NOMO-1 treated with DMSO at 0.1 percent for 48 hours (cell line): ENCODE data around the gene GSE1.

Experiments
- DNase-seq: peaks from one replicate; lab custom pipeline; 2025; ENCODE audit not compliant: unreplicated experiment; lab: John Stamatoyannopoulos, UW

GSE1 gene

GRCh38 chr16:85605051-85605911 lies 7.8 kb upstream of the GSE1 start:
- no peak for DNase-seq

DNA sequence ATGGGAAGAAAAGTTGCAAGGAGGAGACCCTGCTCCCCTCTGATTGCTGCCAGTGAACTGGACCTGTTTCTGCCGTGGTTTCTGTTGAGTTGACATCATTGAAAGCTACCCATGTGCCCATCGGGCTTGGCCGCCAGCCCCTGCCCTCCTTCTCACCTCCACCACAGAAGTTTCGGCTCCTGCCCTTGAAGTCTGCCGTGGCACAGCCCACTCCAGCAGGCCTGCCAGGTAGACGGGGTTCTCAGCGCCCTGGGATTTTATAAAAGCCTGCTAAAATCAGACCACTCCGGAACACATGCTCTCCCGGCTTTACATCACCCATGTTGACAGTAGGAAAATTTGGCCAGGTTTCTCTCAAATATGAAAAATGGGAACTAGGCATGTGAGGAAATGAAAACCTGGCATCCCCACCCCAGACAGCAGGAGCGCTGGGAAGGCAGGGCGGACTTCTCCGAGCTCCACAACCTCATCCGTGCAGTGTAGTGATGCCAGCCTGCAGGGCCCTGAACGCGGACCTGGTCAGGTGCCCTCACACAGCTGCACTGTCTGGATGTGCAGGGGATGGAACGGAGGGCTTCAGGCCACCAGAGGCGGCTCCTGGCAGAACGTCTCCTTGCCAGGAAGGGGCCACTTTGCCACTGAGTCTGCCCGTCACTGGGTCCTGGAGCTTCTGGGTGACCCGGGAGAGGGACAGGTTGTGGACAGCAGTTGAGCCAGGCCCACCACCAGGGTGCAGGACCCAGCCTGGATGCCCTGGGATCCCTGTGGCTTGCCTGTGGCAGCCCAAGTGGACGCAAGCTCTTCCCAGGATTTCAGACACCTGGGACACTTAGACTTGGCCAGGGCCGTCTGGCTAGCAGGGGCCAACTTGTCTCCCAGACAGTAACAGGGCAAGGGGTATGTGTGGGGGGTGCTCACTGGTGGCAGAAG lies 6.9 kb upstream of the GSE1 start:
- no peak for DNase-seq

- no peak for DNase-seq
These were observed 6.2 kb upstream of the GSE1 start for GRCh38 chr16:85606904-85607303.

DNA sequence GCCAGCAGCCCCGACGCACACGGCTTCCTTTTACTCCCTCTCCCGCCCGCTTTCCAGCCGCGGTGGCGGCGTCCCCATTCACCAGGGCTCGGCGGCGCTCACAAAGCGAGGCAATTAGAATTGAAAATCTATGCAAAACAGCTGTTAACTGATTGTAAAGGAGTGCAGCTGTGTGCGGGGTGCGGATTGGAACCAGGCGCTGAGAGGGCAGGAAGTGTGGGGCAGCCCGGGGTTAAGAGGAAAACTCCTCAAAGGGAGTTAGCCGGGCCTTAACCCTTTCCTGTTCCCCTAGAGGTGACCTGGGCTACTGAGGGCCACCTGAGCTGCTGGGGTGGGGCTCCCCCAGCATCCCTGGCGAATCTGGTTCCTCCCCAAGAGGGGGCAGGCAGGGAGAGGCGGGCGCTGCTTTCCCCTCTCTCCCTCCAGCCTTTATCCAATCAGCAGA lies 5.8 kb upstream of the GSE1 start:
- DNase-seq, result no peak

GRCh38 chr16:85607796-85608514 lies 5.2 kb upstream of the GSE1 start:
- no peak for DNase-seq

DNA sequence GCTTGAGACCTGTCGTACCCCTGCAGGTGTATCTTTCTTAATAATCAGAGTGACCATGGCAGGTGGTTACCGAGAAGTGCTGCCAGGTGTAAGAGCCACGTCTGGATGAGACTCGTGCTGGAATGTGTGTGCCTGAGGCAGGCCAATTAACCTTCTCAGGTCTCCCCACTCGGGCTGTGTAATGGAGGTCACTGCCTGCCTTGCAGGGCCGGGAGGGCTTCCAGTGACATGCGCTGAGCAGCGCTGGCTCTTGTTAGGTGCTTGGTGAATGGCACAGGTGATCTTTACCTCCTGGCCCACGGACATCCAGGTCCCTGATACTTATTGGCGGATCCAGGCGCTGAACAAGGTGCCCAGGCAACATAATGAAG lies 4.6 kb upstream of the GSE1 start:
- no peak for DNase-seq

GRCh38 chr16:85608887-85609286 lies 4.2 kb upstream of the GSE1 start:
- no peak for DNase-seq

DNA sequence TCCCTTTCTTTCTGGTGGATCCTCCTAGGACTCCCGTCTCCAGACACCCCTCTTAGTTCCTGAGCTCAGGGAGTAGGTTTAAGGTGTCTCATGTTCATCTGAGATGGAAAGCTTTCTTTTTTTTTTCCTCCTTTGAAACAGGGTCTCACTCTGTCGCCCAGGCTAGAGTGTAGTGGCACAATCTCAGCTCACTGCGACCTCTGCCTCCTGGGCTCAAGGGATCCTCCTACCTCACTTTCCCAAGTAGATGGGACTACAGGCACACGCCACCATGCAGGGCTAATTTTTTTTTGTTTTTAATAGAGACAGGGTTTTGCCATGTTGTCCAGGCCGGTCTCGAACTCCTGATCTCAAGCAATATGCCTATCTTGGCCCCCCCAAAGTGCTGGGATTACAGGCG lies 3.6 kb upstream of the GSE1 start:
- DNase-seq, result no peak

DNA sequence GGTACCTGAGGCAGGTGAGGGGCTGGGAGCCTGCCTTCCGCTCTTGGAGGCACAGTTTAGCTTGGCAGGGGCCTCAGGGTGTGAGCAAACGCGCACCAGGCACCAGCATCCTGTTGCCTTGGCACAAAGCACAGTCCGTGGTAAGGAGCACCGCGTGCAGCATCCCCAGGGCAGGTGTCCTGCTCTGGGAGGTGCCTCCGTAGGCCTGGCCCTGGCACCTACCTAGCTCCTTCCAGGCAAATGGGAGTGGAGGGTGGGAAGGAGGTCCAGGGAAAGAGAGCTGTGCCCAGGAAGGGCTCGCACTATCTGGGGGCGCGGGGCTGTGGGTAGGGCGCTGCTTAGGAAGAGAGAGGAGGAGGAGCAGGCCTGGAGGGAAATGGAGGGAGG lies 3.1 kb upstream of the GSE1 start:
- no peak for DNase-seq

DNA sequence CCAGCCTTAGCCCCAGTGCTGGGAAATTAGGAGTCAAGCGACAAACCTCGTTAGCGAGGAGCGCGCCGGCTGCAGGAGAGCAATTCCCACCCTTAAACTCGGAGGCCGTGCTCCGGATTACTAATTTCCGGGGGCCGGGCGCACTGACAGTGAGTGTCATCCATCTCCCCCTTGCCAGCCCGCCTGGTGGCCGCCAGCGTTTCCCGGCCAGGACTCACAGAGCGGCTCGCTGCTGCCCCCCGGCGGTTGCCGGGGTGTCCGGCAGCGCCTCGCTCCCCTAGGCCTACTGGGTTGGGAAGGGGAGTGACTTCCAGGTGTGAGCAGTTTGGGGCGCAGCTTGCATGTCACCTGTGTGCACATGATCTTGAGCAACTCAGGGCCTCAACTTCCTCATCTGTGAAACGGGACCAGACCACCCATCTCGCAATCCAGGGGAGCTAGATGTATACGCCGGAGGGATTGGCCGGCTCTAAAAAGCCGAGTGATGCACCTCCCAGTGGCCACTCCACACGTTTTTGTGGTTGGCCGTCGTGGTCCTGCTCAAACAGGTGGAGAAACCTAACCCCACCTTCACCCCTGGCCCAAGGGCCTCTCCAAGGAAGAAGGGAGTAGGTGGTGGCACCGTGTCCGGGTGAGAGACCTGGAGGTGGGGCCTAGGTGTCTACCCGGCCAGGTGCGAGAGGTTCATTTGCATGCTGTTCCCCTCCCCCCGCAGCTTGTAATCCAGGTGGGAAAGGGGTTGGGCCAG lies 2.5 kb upstream of the GSE1 start:
- DNase-seq, result peak; percentile 84

GRCh38 chr16:85611194-85611443 lies 2.0 kb upstream of the GSE1 start:
- no peak for DNase-seq

- peak; percentile 66 for DNase-seq
These were observed 1.5 kb upstream of the GSE1 start for GRCh38 chr16:85611444-85612190.

- peak; percentile 66 for DNase-seq
These were observed 826 bp upstream of the GSE1 start for GRCh38 chr16:85612191-85612800.

GRCh38 chr16:85613604-85614337 lies 649 bp downstream of the GSE1 start:
- DNase-seq, result peak; percentile 54

DNA sequence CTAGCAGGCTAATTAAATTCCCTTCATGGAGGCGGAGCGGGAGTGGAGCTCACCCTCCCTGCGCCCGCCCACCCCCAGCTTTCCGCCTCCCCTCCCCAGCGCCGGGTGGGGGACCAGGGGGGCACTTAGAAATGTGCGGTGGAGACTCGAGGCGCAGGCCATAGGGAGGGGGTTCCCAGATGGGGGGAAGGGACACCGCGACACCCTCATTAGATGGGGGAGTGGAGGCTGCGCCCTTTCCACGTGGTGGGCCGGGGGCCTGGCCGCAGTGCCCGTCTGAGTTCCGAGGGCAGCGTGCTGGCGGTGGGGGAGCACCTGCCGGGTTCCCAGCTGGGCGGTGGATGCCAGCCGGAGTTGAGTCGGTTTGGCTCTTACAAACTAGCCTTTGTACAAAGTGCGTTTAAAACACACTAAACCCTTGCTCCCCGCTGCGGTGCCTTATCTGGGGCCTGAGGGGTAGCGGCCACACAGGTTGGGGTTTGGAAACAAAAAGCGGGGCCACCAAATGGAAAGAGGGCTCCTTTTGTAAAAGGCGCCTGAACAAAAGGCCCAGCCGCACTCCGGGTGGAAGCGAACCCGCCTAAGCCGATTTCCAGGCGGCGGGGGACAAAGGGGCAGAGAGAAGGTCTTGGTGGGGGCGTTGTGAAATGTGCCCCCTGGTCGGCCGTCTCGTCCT lies 1.4 kb downstream of the GSE1 start:
- no peak for DNase-seq

DNA sequence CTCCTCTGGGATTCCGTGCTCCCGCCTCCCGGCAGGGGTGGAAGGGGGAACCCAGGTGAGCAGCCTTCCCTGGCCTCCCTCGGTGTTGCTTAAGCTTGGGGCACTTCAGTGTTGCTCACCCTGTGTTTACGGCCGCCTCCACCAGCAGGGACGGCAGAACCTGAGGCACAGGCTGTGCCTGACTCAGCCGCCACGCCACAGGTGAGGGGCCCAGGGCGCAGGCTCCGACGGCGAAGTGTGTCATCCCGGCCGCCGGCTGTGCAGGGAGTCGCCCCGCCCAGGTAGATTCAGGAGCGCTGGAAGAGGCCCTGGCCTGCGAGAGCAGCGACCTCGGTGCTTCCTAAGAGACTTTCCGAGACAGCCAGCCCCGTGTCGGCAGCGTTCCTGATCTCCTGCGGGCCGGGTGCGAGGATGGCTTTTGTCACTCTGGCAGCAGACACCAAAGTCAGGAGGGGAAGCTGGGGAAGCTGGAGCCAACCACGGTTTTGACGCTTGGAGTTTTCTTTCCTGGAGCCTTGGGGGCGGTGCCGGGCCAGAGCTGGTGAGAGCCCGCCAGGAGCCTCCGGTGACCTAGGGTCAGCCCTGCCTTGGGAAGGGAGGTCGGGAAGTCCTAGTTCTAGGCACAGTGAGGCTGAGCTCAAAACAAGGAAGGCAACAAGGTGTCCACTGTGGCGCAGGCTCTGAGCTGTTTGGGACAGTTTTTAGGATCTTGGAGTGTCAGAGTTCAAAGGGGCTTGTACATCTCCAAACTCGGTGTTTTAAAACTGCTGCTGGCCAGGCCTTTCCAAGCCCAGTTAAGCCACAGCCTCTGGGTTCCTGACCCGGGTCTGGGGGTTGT lies 2.1 kb downstream of the GSE1 start:
- DNase-seq, result peak; percentile 34

DNA sequence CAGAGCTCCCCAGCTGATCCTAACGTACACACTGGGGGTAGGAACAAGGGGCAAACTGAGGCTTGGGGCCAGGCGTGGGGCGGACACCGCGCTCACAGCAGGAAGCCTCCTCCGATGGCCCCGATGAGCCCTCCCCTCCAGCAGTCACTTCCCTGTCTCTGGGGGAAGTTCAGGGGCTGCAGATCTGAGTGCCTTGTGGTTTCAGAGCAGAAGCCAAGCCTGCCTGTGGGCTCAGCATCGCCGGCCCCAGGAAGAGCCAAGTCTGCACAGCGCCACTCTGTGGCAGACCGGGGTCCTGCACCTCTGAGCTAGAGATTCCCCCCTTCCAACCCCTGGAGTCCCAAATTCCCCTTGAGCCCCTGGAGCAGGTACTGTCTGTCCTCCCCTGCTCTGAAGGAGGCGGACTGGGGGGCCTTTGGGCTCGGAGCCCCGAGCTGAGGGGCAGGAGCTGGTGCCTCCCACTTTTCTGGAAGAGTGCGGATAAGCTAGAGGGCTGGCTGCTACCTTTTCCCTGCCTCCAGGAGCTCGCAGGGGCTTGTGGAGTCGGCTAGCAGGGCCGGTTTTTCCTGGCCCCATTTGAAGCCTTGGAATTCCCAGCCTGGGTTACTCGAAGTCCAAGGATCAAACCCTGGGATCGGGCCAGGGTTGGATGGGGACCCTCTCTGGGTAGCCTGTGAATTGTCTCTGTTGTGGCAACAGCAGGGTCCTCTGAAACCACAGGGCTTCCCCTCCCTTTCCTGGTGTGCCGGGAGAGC lies 2.9 kb downstream of the GSE1 start:
- DNase-seq, result peak; percentile 96
